ENCODE data around the gene RRAGC.

The RRAGC gene, protein sequence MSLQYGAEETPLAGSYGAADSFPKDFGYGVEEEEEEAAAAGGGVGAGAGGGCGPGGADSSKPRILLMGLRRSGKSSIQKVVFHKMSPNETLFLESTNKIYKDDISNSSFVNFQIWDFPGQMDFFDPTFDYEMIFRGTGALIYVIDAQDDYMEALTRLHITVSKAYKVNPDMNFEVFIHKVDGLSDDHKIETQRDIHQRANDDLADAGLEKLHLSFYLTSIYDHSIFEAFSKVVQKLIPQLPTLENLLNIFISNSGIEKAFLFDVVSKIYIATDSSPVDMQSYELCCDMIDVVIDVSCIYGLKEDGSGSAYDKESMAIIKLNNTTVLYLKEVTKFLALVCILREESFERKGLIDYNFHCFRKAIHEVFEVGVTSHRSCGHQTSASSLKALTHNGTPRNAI

DNA sequence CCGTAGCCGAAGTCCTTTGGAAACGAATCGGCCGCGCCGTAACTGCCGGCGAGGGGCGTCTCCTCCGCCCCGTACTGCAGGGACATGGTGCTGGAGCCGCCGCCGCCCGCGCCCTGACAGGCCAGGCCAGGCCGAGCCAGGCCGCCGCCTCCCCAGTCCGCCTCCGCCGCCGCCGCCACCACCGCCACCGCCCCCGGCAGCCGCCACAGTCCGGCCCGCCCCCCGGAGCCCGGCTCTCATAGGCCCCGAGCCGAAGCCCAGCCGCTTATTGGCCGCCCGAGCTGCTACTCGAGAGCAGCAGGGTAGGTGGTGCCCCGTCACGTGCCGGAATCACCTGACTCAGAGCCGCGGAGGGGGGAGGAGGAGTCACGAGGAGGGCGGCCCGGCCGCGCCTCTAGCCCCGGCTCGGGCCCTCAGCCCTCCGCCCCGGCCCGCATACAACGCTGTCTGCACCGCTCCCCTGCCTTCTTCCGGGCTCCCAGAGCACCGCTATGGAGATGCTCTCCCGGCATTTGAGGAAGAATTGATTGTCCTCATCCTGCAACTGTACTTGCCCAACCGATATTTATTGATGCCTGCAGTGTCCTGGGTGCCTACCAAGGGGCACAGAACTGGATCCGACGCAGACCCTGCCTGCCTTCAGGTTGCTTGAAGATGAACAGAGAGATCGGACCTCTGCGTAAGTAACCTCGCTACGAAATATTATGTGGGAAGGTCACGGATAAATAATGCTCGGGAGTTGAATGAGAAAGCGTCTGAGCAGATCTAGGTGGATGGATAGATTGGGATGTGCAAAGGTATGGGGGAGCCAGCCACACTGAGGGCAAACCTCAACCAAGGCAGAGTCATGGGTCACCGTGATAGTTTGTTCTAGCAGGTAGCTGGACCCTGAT, at the start of gene RRAGC:
Gene RRAGC, minus strand, starts transcription at position 212 of the 893 bp plus-strand sequence. Its CDS starts 126 bp downstream, at position 86.
- DNase-seq, result peak; percentile 100

DNA sequence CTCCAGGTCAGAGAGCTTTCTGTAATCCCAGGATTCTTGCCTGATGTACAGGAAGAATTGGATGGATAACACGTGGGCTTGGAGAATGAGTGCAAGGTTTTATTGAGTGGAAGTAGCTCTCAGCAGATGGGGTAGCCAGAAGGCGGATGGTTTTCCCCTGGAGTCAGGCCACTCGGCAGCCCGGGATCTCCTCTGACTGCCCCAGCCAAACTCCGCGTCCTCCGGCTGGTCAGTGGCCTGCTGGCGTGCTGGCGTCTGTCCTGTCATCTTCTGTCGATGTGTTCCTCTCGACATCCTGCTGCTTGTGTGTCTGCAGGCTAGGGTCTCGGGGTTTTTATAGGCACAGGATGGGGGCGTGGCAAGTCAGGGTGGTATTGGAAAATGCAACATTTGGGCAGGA, 49.2 kb upstream of the RRAGC start:
- DNase-seq, result no peak

DNA sequence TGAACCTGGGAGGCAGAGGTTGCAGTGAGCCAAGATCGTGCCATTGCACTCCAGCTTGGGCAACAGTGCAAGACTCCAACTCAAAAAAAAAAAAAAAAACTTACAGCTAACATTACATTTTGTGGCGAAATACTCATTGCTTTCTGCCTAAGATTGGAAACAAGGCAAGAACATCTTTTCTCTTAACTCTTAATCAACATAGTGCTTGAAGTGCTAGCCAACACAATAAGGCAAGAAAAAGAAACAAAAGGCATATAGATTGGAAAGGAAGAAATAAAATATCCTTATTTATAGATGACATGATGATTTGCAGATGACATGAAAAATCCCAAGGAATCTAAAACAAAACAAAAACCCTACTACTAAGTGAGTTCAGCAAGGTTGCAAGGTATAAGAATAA, 46.4 kb upstream of the RRAGC start:
- DNase-seq, result no peak

DNA sequence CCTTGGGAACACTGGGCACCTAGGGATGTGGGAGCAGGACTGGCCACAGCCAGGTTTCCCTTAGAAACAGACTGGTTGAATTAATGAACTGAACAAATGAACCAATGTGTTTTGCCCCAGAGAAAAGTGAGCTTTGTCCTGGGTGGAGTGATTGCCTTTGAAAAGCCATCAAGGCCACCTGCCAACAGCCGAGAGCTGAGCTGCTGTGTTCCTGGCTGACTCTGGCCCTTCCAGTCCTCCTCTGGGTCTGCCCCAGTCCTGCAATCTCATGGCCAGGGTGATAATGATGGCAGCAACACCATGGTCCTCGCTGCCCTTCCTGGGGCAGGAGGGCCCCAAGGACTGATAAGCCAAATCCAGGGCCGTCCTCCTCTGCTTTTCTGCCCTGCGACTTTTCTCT, 40.0 kb upstream of the RRAGC start:
- no peak for DNase-seq

DNA sequence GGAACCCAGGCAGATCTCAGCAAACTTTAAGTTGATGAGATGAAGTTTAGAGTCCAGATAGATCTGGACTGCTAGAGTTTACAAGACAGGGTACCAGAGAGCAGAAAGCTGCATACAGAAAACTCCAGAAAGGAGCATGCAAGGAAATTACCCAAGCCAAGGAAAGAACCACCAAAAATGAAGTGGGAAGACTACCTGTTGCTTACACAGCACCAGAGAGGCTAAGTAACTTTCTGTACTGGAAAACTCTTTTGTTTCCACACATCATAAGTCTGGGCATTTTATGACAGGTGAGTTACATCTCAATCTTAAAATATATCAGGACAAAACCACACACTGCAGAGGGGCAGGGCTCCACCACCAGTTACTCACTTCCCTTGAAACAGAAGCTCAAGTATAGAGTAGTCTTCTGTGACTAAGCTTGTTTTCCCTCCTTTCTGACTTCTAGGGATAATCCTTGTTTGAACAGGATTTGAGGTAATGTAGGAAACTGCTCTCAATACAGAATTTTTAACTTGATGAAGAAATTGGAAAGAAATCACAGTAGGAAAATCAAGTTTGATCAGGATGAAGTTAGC, 39.2 kb upstream of the RRAGC start:
- DNase-seq, result no peak

DNA sequence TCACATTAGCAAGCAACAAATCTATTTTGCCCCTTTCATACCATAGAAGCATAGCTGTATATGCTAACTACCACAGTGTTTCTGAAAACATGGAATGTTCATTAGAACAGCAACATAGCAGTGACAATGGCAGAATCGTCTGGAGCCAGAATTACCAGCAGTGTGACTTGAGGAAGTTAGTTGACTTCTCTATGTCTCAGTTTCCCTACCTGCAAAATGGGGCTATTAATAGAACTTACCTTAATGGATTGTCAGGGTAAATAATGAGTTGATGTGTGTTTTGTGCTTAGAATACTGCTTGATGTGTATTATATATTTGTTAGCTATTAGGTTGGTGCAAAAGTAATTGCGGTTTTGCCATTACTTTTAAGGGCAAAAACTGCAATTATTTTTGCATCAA, 36.6 kb upstream of the RRAGC start:
- DNase-seq, result no peak

DNA sequence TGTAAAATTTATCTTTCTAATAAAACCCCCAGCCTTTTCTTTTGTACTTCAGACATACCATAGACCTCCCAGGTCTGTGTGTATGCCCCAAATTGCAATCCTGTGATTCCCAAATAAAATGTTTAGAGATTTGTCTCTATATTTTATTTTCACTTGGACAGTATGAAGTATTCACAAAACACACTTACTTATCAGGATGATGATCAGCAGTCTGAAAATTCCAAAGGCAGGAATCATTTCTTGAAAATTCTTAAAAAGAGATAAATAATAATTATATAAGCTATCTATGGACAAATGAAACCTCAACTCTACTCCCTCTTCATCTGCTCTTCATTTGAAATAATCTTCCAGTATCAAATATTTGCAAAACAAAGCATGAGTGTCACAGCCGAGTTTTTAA, 33.4 kb upstream of the RRAGC start:
- no peak for DNase-seq

DNA sequence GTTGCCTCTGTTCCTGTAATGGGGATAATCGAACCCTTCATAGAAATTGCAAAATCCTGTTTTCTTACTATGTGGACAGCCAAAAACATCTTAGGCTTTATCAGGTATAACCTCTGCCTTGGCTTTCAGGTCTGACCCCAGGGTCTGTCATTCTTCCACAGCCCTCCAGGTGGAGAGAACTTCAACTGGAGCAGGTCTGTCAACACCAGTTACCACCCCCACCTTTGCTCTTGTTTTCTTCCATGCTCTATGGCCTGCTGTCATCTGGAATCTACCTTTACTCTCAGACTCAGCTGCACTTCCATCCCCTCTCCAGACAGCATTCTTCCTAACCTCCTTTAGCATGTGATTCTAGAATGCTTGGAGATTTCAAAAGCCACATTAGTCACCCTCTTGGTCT, 32.2 kb upstream of the RRAGC start:
- no peak for DNase-seq

DNA sequence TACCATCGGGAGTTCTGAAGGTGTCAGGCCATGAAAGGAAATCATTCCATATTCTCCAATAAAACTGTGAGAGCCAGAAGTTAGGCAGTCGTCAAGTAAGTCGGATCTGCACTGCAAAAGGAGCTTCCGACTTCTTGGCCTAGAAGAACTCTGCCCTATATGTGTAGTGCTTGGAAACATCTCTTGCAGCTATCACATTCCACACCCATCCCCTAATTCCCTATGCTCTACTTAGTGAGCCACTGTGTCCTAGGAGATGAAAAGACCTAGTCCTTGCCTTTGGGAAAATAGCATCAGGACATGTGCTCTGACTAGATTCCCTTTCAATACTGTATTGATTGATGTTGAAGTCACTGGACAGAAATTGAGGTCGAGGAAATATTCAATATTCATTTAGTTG, 30.0 kb upstream of the RRAGC start:
- DNase-seq, result no peak

DNA sequence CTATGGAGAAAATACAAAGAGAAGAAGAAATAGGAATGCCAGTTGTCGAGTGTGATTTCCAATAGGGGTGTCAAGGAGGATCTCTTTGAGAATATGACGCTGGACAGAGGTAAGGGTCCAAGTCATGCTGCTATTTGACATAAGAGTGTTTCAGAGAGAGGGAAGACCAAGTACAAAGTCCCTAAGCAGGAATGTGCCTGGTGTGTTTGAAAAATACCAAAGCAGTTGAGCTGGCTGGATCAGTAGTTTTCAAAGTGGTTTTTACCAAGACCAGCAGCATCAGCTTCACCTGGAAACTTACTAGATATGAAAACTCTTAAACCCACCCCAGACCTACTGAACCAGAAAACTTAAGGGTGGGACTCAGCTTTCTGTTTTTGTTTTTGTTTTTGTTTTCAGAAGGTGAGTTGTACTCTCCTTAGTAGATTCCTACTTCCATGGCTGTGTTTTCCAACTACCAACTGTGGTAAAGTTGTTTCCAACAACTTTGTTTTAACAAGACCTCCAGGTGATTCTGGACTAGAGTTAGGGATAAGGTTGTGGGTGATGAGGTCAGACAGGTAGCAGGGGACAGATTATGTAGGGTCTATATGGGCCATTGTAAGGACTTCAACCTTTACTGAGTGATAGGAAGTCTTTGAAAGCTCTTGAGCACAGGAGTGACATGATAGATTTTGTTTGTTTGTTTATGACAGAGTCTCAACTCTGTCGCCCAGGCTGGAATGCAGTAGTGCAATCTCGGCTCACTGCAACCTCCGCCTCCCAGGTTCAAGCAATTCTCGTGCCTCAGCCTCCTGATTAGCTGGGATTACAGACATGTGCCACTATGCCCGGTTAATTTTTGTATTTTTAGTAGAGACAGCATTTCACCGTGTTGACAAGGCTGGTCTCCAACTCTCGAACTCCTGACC, 29.1 kb upstream of the RRAGC start:
- no peak for DNase-seq

DNA sequence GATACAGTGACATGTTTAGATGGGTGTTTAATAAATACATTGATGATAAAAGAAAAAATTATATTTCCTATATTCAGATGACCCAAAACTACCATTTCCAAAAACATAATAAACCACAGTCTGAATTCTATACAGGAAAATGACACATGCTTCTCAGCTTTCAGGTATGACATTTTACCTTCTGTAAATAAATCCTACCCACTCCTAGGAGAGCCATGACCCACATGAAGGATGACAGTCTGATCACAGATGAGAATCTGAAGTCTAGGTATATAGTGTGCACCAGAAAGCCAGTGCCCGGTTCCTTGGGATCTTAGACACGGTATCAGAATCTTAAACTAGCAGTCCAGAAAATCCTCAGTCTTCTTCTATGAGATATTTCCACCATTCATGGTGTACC, 25.5 kb upstream of the RRAGC start:
- DNase-seq, result no peak

DNA sequence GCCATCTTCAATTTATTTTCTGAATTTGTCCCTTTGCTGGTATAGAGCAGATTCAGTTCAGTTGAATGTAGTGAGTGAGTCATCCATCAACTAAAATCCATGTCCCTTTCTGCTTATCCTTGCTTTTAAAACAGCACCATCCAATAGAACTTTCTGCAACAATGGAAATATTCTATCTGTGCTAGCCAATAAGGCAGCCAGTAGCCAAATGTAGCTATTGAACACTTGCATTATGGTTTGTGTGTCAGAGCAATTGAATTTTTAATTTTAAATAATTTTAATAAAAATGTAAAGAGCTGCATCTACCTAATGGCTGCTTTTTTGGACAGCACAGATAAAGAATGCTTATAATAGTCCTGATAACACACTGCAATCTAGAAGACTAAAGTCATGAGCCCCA, 21.9 kb upstream of the RRAGC start, which contains the start of gene GJA9:
Gene GJA9, minus strand, starts transcription at position 101 of the 400 bp plus-strand sequence. CDS start 5,489 bp downstream, outside the sequence.
- no peak for DNase-seq

DNA sequence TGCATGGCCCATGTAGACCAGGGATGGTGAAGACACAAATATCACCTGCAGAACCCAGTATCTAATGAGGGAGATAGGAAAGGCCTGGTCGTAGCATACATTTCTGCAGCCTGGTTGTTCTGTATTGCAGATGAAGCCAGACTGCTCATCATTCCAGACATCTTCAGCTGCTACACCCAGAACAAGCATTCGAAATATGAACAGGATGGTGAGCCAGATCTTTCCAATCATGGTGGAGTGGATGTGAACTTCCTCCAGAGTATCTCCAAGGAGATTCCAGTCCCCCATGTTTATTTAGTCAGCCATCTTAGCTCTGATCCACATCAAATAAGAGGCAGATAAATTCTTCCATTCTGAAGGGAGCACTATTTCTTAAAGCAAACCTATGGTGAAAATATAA, 16.2 kb upstream of the RRAGC start:
- no peak for DNase-seq

DNA sequence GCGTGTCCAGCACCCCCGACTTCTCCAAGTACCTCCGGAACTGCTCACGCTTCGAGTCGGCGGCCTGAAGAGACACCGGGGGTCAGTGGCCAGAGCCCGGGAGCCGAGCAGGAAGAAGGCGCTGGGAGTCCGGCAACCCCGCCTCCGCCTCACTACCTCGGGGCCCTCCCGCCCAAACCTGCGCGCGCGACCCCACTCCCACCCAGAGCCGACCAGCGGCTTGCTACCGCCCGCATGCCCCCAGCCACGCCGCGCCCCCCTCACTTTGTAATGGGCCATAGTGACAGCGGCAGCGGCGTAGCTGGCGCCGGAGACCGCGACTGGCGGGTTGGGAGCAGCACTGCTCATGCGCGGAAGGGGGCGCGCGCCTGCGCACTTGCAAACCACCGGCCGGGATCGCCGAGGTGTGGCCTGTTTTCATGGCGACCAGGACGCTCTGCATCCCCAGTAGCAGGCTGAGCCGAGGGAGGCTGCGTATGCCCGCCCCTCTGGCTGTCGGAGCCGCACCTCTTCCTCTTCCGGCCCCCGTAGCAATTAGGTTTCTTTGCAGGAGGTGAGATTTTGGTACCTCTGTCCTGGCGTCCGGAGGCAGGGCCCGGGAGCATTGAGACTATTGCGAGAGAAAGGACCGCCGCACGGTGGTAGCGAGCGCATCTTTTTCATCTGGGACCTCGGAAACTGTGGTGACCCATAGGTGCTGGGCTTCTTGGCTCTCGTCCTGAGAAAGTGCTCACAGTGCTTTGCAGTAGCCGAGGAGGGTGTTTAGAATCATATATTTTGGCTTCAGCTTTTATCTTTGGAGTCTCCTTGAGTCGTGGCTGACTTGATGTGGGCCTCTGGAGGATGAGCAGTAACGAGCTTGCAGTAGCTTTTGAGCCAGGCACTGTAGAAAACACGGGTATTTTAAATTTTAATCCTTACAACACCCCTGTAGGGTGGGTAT, 13.7 kb upstream of the RRAGC start, which contains the start of gene MYCBP:
Gene MYCBP, minus strand, starts transcription at position 322 of the 943 bp plus-strand sequence. Its CDS starts 43 bp downstream, at position 279.
- DNase-seq, result peak; percentile 98

DNA sequence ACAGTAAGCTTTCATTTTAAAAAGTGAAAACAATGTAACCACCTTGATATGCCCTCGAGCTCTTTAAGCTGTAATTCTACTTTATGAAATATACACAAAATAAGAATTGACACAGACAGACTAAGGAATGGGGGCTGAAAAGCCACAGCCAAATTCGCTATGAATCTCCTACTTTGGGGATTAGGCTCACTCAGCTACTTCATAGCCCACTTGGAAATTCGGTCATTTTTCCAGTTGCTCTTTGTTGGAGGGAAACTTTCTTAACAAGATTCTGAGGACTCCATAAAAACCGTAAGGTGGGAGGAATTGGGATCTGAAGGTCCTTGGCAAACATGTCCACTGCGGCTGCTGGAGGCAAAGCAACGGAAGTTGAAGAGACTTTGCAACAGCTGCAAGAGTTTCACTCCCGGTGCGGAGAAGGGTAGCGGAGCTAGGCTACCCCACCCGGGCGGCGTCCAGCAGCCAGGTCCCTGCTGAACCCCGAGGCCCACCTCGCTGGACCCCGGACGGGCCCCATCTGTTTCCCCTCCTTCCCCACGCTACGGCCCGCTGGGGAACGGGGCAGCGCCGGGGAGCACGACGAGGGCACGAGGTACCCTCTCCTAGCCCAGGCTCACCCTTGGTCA, 12.9 kb upstream of the RRAGC start:
- no peak for DNase-seq

DNA sequence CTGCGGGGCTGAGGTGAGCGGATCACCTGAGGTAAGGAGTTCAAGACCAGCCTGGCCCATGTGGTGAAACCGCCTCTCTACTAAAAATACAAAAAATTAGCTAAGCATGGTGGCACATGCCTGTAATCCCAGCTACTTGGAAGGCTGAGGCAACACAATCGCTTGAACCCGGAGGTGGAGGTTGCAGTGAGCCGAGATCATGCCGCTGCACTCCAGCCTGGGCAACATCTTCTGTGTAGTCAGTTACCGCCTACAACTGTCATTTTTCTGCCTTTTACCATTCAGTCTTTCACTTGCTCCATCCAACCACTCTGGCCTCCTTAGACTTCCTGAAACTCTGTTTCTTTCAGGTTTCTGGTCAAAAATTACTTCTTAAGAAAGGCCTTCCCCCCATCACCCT, 11.4 kb upstream of the RRAGC start:
- DNase-seq, result no peak

DNA sequence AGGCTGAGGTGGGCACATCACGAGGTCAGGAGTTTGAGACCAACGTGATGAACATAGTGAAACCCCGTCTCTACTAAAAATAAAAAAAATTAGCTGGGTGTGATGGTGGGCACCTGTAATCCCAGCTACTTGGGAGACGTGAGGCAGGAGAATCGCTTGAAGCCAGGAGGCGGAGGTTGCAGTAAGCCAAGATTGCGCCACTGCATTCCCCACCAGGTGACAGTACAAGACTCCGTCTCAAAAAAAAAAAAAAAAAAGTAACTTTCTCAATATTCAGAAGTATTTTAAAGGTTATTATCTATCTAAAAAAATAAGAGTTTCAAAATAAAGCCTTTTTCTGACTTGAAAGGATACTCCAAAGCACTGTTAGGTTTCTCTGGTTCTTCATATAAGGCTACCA, 7.6 kb upstream of the RRAGC start:
- no peak for DNase-seq

DNA sequence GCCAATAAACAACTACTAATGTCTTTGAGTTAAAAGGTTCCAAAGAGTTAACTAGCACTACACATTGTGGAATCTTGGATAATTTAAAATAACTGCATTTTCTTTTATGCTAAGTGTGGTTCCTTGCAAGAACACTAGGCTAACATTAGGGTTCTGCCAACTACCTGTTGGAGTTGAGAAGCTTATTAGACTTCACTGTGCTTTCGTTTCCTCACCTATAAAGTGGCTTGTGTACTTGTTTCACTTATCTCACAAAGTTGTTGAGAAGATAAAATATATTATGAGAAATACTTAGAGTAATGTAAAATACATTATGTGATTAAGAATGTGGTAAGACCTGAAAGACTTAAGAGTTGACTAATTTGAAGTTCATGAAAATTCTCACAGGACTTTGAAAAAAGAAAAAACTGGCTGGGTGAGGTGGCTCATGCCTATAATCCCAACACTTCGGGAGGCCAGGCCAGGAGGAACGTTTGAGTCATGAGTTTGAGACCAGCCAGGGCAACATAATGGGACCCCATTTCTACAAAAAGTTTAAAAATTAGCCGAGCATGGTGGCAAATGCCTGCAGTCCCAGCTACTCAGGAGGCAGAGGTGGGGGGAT, 5.6 kb upstream of the RRAGC start:
- no peak for DNase-seq

DNA sequence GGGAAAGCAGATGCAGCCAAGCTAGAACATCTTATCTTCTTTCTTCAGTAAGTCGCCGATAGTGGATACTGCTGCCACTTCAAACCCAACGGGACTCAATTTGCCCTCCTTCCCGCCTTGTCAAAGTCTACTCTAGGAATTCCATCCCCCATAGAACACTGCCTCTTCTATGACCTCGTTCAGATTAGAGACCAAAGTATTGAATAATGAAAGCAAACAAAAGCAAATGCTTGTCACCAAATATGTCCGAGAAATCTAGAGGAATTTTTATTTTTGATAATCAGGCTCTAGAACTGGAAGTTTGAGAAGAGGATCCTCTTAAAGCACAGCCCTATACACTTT, 853 bp upstream of the RRAGC start:
- no peak for DNase-seq

DNA sequence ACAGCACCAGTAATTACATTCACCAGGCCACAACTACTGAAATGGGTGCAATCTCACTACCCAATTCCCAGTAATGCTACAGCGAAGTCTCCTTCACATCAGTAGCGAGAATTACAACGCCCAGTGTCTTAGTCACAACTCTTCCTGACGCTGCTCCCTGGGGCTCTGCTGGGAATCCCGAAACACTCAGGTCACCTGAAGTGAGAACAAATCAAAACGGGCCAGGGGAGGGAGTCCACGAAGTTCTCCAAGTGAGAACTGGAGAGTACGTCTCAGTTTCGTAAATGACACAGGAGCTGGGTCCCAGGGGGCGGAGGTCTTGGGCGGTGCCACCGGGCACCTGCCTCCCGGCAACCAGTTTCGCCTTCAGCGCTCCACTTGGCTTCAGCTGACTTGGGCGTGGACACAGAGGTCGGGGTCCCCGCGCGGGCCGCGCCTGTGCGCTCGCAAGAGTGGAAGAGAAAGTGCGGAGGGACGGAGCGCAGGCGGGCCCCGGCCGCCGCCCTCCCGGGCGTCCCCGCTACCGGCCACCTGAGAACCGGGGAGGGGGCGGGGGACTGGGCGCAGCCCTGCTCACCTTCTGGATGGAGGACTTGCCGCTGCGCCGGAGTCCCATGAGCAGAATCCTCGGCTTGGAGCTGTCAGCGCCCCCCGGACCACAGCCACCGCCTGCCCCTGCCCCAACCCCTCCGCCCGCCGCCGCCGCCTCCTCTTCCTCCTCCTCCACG, 575 bp downstream of the RRAGC start:
- peak; percentile 45 for DNase-seq

Measured in NCI-H774 (cell line).